HL-60 (cell line): ENCODE results near the gene SERPINA4.

Source experiments
- DNase-seq, 2 experiments: peaks; one replicate each; pipeline ENCODE4 v3.0.0-alpha.2; 2010 to 2020; ENCODE audit warnings: low read depth in 1 of 2, low spot score in 1 of 2
- H3K27ac ChIP-seq: fragments of 250-450 bp; sonication (Bioruptor Pico); replicated peaks from 2 replicates; pipeline ENCODE4 v1.5.1; 2020; ENCODE audit warnings: mild to moderate bottlenecking, moderate library complexity
- H3K27me3 ChIP-seq: fragments of 250-450 bp; sonication (Bioruptor Pico); 2 replicates; pipeline ENCODE4 v1.5.1; 2021; ENCODE audit warnings: mild to moderate bottlenecking, moderate library complexity; ENCODE audit not compliant: insufficient read depth, poor library complexity, severe bottlenecking
- H3K4me3 ChIP-seq: replicated peaks from 2 replicates; pipeline ENCODE4 v1.5.1; 2011; ENCODE audit warnings: mild to moderate bottlenecking, control low read depth, low read length; ENCODE audit not compliant: insufficient read depth
- CTCF ChIP-seq: IDR thresholded peaks from one replicate; pipeline ENCODE4 v1.5.1; 2011; ENCODE audit warnings: low read length, control low read depth, inconsistent platforms; ENCODE audit not compliant: insufficient read depth
- GABPA ChIP-seq: IDR thresholded peaks from 2 replicates; pipeline ENCODE4 v1.6.1; 2012; ENCODE audit warnings: low read depth
- POLR2AphosphoS5 ChIP-seq: IDR thresholded peaks from 2 replicates; pipeline ENCODE4 v1.6.1; 2012; ENCODE audit warnings: low read depth
- REST ChIP-seq: IDR thresholded peaks from 2 replicates; pipeline ENCODE4 v1.6.1; 2012; ENCODE audit warnings: low read depth; ENCODE audit not compliant: insufficient replicate concordance
- SPI1 ChIP-seq: IDR thresholded peaks from 2 replicates; pipeline ENCODE4 v1.6.1; 2012; ENCODE audit warnings: low read depth, mild to moderate bottlenecking, borderline replicate concordance

The SERPINA4 gene

GRCh38 chr14:94521375-94522114, 39.7 kb upstream of the SERPINA4 start:
- H3K27ac ChIP-seq, result no peak overlapping the region
- DNase-seq, result no peak
- no peaks in the 10 kb centered on the region for H3K27me3 ChIP-seq
- TF ChIP-seq SPI1, result no peak
- no peak for TF ChIP-seq REST
- no peak for TF ChIP-seq CTCF
- TF ChIP-seq POLR2AphosphoS5, result no peak
- no peak for TF ChIP-seq GABPA
- no peak overlapping the region for H3K4me3 ChIP-seq

GRCh38 chr14:94522115-94522724, 39.0 kb upstream of the SERPINA4 start:
- no peak for DNase-seq
- H3K4me3 ChIP-seq, result no peak overlapping the region
- H3K27ac ChIP-seq, result no peak overlapping the region
- TF ChIP-seq CTCF (no peak), SPI1 (no peak), REST (no peak), POLR2AphosphoS5 (no peak), GABPA (no peak)
- H3K27me3 ChIP-seq, result no peaks in the 10 kb centered on the region

GRCh38 chr14:94523265-94523664, 38.0 kb upstream of the SERPINA4 start:
- no peaks in the 10 kb centered on the region for H3K27me3 ChIP-seq
- no peak for DNase-seq
- no peak overlapping the region for H3K4me3 ChIP-seq
- no peak for TF ChIP-seq CTCF
- no peak for TF ChIP-seq POLR2AphosphoS5
- no peak for TF ChIP-seq REST
- no peak for TF ChIP-seq GABPA
- TF ChIP-seq SPI1, result no peak
- H3K27ac ChIP-seq, result no peak overlapping the region
